Activated CD8-positive, alpha-beta memory T cell treated with anti-CD3 and anti-CD28 coated beads for 24 hours (primary cell): ENCODE measurements around the gene TBC1D5.
"Not testable (repeated sequence)": the region's sequence is repeated elsewhere in the genome, so short reads cannot be mapped to it uniquely, and the experiment has no call there.

ENCODE experiments used
- DNase-seq: peaks from one replicate; pipeline ENCODE4 v3.0.0-alpha.2; 2020

TBC1D5 gene

GRCh38 chr3:17518189-17519059 lies 224.0 kb downstream of the TBC1D5 start:
- no peak for DNase-seq

- no peak for DNase-seq
These were observed 226.8 kb downstream of the TBC1D5 start for GRCh38 chr3:17515445-17516234.

- DNase-seq, result no peak
These were observed 227.8 kb downstream of the TBC1D5 start for GRCh38 chr3:17514597-17514996.

GRCh38 chr3:17510265-17510664 lies 232.2 kb downstream of the TBC1D5 start:
- no peak for DNase-seq

GRCh38 chr3:17508180-17508752 lies 234.2 kb downstream of the TBC1D5 start:
- DNase-seq, result no peak

- no peak for DNase-seq
These were observed 235.0 kb downstream of the TBC1D5 start for GRCh38 chr3:17507480-17507879.

- no peak for DNase-seq
These were observed 236.6 kb downstream of the TBC1D5 start for GRCh38 chr3:17505856-17506255.

GRCh38 chr3:17501745-17502144 lies 240.7 kb downstream of the TBC1D5 start:
- no peak for DNase-seq

- no peak for DNase-seq
These were observed 241.8 kb downstream of the TBC1D5 start for GRCh38 chr3:17500618-17501017.

- DNase-seq, result no peak
These were observed 248.2 kb downstream of the TBC1D5 start for GRCh38 chr3:17494117-17494809.

- no peak for DNase-seq
These were observed 250.8 kb downstream of the TBC1D5 start for GRCh38 chr3:17491601-17492000.

- DNase-seq, result not testable (repeated sequence)
These were observed 251.2 kb downstream of the TBC1D5 start for GRCh38 chr3:17491190-17491589.

- no peak for DNase-seq
These were observed 253.3 kb downstream of the TBC1D5 start for GRCh38 chr3:17489139-17489538.

GRCh38 chr3:17481116-17481515 lies 261.3 kb downstream of the TBC1D5 start:
- DNase-seq, result no peak

- DNase-seq, result no peak
These were observed 262.6 kb downstream of the TBC1D5 start for GRCh38 chr3:17479681-17480405.

GRCh38 chr3:17478673-17479072 lies 263.8 kb downstream of the TBC1D5 start:
- DNase-seq, result no peak

- no peak for DNase-seq
These were observed 268.7 kb downstream of the TBC1D5 start for GRCh38 chr3:17473761-17474160.

- no peak for DNase-seq
These were observed 272.5 kb downstream of the TBC1D5 start for GRCh38 chr3:17469954-17470353.

- no peak for DNase-seq
These were observed 272.9 kb downstream of the TBC1D5 start for GRCh38 chr3:17469520-17469919.

- no peak for DNase-seq
These were observed 276.4 kb downstream of the TBC1D5 start for GRCh38 chr3:17466028-17466427.

GRCh38 chr3:17459470-17459993 lies 282.9 kb downstream of the TBC1D5 start:
- DNase-seq, result no peak

- no peak for DNase-seq
These were observed 285.8 kb downstream of the TBC1D5 start for GRCh38 chr3:17456650-17457049.
